ENCODE results near the gene EPB41L2. TPM values are rescaled to one million over a fixed set of nuclear protein-coding genes. Genes with fewer than 3 reads are reported as not detected.

Gene EPB41L2
- total RNA-seq, 2 donors from 2014 or later, result 99.6 to 110 TPM

DNA sequence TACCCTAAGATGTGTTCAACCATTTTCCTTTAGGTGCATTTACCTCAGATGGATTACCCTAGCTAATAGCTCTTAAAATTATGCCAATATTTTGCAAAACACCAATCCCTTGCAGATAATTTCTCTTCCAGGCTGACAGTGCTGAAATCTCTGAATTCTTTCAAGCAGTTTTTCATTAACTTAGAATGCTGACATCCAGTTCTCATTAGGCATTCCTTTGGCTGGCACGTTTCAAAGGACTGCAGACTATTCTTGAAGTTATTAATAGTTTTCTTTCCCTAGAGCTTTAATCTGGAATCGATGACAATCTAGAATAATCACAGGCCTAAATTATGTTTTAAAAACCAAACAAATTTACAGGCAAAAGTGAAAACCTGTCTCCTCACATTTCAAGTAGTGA lies 167.5 kb downstream of the EPB41L2 start:
- no peak overlapping the region for H3K27ac ChIP-seq
- no peak for ATAC-seq (ENCODE audit: insufficient number of reproducible peaks, low FRiP score, low read depth)
- H3K27me3 ChIP-seq (replicated peaks; ENCODE audit: insufficient read depth), result no peaks in the 10 kb centered on the region
- no peak for DNase-seq (ENCODE audit: low spot score)
- H3K36me3 ChIP-seq, result peaks cover 10% of the 10 kb centered on the region
- H3K4me1 ChIP-seq (ENCODE audit: control insufficient read depth in 1 of 2, low read depth in 2 of 2), result peaks cover 6 to 13% of the 10 kb centered on the region in 2 donors
- TF ChIP-seq, protein P1, sequence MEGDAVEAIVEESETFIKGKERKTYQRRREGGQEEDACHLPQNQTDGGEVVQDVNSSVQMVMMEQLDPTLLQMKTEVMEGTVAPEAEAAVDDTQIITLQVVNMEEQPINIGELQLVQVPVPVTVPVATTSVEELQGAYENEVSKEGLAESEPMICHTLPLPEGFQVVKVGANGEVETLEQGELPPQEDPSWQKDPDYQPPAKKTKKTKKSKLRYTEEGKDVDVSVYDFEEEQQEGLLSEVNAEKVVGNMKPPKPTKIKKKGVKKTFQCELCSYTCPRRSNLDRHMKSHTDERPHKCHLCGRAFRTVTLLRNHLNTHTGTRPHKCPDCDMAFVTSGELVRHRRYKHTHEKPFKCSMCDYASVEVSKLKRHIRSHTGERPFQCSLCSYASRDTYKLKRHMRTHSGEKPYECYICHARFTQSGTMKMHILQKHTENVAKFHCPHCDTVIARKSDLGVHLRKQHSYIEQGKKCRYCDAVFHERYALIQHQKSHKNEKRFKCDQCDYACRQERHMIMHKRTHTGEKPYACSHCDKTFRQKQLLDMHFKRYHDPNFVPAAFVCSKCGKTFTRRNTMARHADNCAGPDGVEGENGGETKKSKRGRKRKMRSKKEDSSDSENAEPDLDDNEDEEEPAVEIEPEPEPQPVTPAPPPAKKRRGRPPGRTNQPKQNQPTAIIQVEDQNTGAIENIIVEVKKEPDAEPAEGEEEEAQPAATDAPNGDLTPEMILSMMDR (IDR thresholded peaks at IDR 0.05), result no peak
- no peaks in the 10 kb centered on the region for H3K9me3 ChIP-seq
- no peak overlapping the region for H3K4me3 ChIP-seq

DNA sequence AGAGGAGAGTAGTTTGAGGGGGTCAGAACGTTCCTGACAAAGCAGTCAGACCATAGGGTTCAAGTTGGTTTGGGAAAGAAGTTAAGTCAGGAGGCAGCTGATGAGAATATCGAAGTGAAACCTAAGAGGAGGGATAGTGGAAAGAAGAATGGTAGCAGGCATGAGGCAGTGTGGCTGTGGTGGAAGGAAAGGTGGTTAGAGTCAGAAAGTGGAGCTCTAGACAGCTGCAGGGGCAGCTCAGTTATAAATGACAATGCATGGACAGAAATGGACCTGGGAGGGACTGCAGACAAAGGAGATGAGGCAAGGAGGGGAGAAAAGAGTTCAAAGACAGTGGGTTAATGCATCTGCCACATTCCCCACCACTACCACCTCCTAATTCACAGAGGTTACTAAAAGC lies 169.3 kb downstream of the EPB41L2 start:
- DNase-seq (ENCODE audit: low spot score) (no peak), ATAC-seq (ENCODE audit: insufficient number of reproducible peaks, low FRiP score, low read depth) (no peak)
- Histone ChIP-seq H3K4me3 (no peak overlapping the region), H3K4me1 (ENCODE audit: control insufficient read depth in 1 of 2, low read depth in 2 of 2) (peaks cover 7 to 12% of the 10 kb centered on the region in 2 donors), H3K36me3 (peaks cover 10% of the 10 kb centered on the region), H3K27me3 (replicated peaks; ENCODE audit: insufficient read depth) (no peaks in the 10 kb centered on the region), H3K9me3 (no peaks in the 10 kb centered on the region), H3K27ac (no peak overlapping the region)
- TF ChIP-seq, protein P1 (IDR thresholded peaks at IDR 0.05), result no peak

DNA sequence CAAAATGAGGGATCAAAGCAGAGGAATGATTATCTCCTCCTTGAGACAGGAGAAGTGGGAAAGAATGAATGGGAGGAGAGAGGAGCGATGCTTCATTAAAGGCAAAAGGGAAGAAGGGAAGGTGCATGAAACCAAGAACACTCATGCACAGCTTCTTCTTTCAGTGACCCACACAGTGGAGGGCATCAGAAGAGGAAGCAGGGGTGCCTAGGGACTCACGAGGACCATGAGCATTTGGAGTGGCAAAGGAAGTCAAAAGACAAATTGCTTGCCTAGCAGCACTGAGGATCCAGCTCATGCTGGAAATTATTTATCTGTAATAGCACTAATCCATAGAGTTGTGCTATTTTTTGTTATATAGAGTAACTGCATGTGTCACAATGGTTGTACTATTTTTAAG lies 169.8 kb downstream of the EPB41L2 start:
- no peaks in the 10 kb centered on the region for H3K27me3 ChIP-seq (replicated peaks; ENCODE audit: insufficient read depth)
- DNase-seq (ENCODE audit: low spot score) (no peak), ATAC-seq (ENCODE audit: insufficient number of reproducible peaks, low FRiP score, low read depth) (no peak)
- H3K27ac ChIP-seq, result no peak overlapping the region
- TF ChIP-seq, protein P1 (IDR thresholded peaks at IDR 0.05), result no peak
- H3K4me1 ChIP-seq (ENCODE audit: control insufficient read depth in 1 of 2, low read depth in 2 of 2), result peaks cover 7 to 12% of the 10 kb centered on the region in 2 donors
- H3K9me3 ChIP-seq, result no peaks in the 10 kb centered on the region
- no peak overlapping the region for H3K4me3 ChIP-seq
- H3K36me3 ChIP-seq, result peaks cover 10% of the 10 kb centered on the region

DNA sequence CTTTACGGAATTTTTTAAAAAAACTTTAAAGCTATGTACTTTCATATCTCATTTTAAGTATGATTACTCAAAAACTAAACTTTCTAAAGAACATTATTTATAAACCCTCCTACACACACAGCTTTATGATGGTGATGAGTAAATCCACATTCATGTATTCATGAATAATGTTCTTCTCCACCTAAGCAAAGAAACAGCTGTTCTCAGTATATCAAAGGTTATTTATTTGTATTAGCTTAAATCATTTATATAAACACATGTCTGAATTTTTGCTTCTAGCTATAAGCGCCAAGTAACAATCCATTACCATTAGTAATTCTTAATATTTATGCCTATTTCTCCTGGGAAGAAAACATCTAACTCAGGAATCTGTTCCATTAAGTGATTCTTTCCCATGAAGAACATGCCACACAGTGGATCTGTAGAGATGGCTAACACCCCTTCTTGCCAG lies 172.5 kb downstream of the EPB41L2 start:
- Histone ChIP-seq H3K27ac (no peak overlapping the region), H3K4me1 (ENCODE audit: control insufficient read depth in 1 of 2, low read depth in 2 of 2) (peaks cover 3 to 7% of the 10 kb centered on the region in 2 donors), H3K9me3 (no peaks in the 10 kb centered on the region), H3K27me3 (replicated peaks; ENCODE audit: insufficient read depth) (no peaks in the 10 kb centered on the region), H3K36me3 (peaks cover 10% of the 10 kb centered on the region), H3K4me3 (no peak overlapping the region)
- ATAC-seq (ENCODE audit: insufficient number of reproducible peaks, low FRiP score, low read depth) (no peak), DNase-seq (ENCODE audit: low spot score) (no peak)
- TF ChIP-seq, protein P1 (IDR thresholded peaks at IDR 0.05), result no peak

DNA sequence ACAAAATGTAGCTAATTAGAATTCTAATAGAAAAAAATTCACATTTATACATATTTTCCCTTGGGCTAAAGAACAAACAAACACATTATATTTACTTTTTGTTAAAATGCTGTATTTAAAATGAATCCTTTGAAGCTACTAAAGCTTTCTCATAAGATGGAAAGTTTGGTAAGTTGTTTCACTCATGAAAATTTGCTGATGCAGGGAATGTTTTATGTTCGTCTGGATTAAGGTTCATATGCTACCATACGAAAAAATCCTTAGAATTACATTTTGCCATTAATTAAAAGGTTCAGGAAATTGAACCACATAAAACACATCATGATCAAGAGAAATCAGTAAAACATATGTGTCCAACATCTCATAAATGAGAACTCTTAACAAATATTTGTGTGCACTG lies 173.6 kb downstream of the EPB41L2 start:
- ATAC-seq (ENCODE audit: insufficient number of reproducible peaks, low FRiP score, low read depth) (no peak), DNase-seq (ENCODE audit: low spot score) (no peak)
- Histone ChIP-seq H3K4me3 (no peak overlapping the region), H3K27ac (no peak overlapping the region), H3K4me1 (ENCODE audit: control insufficient read depth in 1 of 2, low read depth in 2 of 2) (peaks cover 0 to 7% of the 10 kb centered on the region in 2 donors), H3K9me3 (no peaks in the 10 kb centered on the region), H3K36me3 (peaks cover 10% of the 10 kb centered on the region), H3K27me3 (replicated peaks; ENCODE audit: insufficient read depth) (no peaks in the 10 kb centered on the region)
- TF ChIP-seq, protein P1 (IDR thresholded peaks at IDR 0.05), result no peak
